8988T (cell line): ENCODE measurements around the gene ACSL1.

Experiments used
- DNase-seq: peaks from one replicate; pipeline ENCODE4 v3.0.0; 2011

Gene ACSL1

GRCh38 chr4:184706453-184706852, 119.3 kb downstream of the ACSL1 start:
- DNase-seq, result no peak

DNA sequence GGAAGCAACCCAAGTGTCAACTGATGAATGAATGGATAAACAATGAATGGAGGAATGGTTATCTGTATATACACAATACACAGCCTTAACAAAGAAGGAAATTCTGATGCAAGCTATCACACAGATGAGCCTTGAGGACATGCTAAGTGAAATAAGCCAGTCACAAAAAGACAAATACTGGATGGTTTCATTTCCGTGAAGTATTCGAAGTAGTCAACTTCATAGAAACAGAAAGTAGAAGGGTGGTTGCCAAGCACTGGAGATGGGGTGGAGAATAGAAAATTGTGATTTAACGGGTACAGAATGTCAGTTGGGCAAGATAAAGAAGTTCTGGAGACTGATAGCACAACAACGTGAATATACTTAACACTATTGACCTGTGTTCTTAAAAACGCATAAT, 120.1 kb downstream of the ACSL1 start:
- DNase-seq, result no peak
